ENCODE measurements around the gene BAIAP2L1.

The BAIAP2L1 gene

GRCh38 chr7:98374285-98374680, 26.6 kb downstream of the BAIAP2L1 start:
- Histone ChIP-seq H2BK15ac (ENCODE audit: low read length) (no peak overlapping the region), H4K8ac (ENCODE audit: low read depth, low read length) (no peak overlapping the region), H3K23ac (ENCODE audit: low read depth, low read length, poor library complexity) (no peak overlapping the region), H3K27ac (replicated peaks; ENCODE audit: low read length) (no peak overlapping the region), H4K91ac (ENCODE audit: low read depth, low read length, poor library complexity) (no peak overlapping the region), H2BK120ac (ENCODE audit: low read depth, low read length) (no peak overlapping the region), H3K9me3 (replicated peaks in 1 of 2; ENCODE audit: control insufficient read depth in 2 of 2, insufficient read depth in 1 of 2, low read depth in 1 of 2, low read length in 2 of 2) (peaks cover 0 to 2% of the 10 kb centered on the region in 2 donors), H3K36me3 (replicated peaks in 1 of 2; ENCODE audit: control insufficient read depth in 2 of 2, insufficient read depth in 2 of 2, low read length in 2 of 2) (peaks cover 0 to 2% of the 10 kb centered on the region in 2 donors), H3K4me3 (ENCODE audit: low read length in 2 of 2) (no peak overlapping the region), H3K14ac (ENCODE audit: low read length) (no peak overlapping the region), H2AK5ac (ENCODE audit: low read depth, low read length) (no peak overlapping the region), H2BK5ac (ENCODE audit: low read length) (no peak overlapping the region), H3K4me2 (ENCODE audit: insufficient read depth, low read length, poor library complexity, severe bottlenecking) (no peak overlapping the region), H3K4ac (ENCODE audit: low read length) (no peak overlapping the region), H3K18ac (ENCODE audit: low read length) (no peak overlapping the region), H3K4me1 (ENCODE audit: control insufficient read depth in 2 of 2, insufficient read depth in 1 of 2, low read depth in 1 of 2, low read length in 2 of 2) (no peaks in the 10 kb centered on the region), H3K79me1 (ENCODE audit: low read depth, low read length) (peaks cover 2% of the 10 kb centered on the region), H2BK12ac (ENCODE audit: low read length) (no peak overlapping the region), H2AFZ (ENCODE audit: low read length) (no peak overlapping the region), H3K27me3 (ENCODE audit: control insufficient read depth in 3 of 3, insufficient read depth in 3 of 3, low read depth in 1 of 3, low read length in 3 of 3) (no peaks in the 10 kb centered on the region), H3K9ac (ENCODE audit: low read depth, low read length, poor library complexity) (no peak overlapping the region)
- no peak for DNase-seq (ENCODE audit: low spot score)
- no CpG with 5 or more reads among the region's 3 CpGs for WGBS, 2 donors (ENCODE audit: extremely low coverage in 2 of 2, insufficient read length in 2 of 2, insufficient replicate concordance in 1 of 2)

GRCh38 chr7:98372993-98373392, 27.9 kb downstream of the BAIAP2L1 start:
- Histone ChIP-seq H3K4ac (ENCODE audit: low read length) (no peak overlapping the region), H3K79me1 (ENCODE audit: low read depth, low read length) (peaks cover 2% of the 10 kb centered on the region), H2BK12ac (ENCODE audit: low read length) (no peak overlapping the region), H3K4me2 (ENCODE audit: insufficient read depth, low read length, poor library complexity, severe bottlenecking) (no peak overlapping the region), H3K9ac (ENCODE audit: low read depth, low read length, poor library complexity) (no peak overlapping the region), H2BK15ac (ENCODE audit: low read length) (no peak overlapping the region), H3K36me3 (replicated peaks in 1 of 2; ENCODE audit: control insufficient read depth in 2 of 2, insufficient read depth in 2 of 2, low read length in 2 of 2) (no peaks in the 10 kb centered on the region), H3K27me3 (ENCODE audit: control insufficient read depth in 3 of 3, insufficient read depth in 3 of 3, low read depth in 1 of 3, low read length in 3 of 3) (no peaks in the 10 kb centered on the region), H3K14ac (ENCODE audit: low read length) (no peak overlapping the region), H3K4me3 (ENCODE audit: low read length in 2 of 2) (no peak overlapping the region), H2AFZ (ENCODE audit: low read length) (no peak overlapping the region), H3K18ac (ENCODE audit: low read length) (no peak overlapping the region), H2BK5ac (ENCODE audit: low read length) (no peak overlapping the region), H4K91ac (ENCODE audit: low read depth, low read length, poor library complexity) (no peak overlapping the region), H3K23ac (ENCODE audit: low read depth, low read length, poor library complexity) (no peak overlapping the region), H4K8ac (ENCODE audit: low read depth, low read length) (no peak overlapping the region), H2BK120ac (ENCODE audit: low read depth, low read length) (no peak overlapping the region), H2AK5ac (ENCODE audit: low read depth, low read length) (no peak overlapping the region), H3K9me3 (replicated peaks in 1 of 2; ENCODE audit: control insufficient read depth in 2 of 2, insufficient read depth in 1 of 2, low read depth in 1 of 2, low read length in 2 of 2) (no peaks in the 10 kb centered on the region), H3K27ac (replicated peaks; ENCODE audit: low read length) (no peak overlapping the region), H3K4me1 (ENCODE audit: control insufficient read depth in 2 of 2, insufficient read depth in 1 of 2, low read depth in 1 of 2, low read length in 2 of 2) (no peaks in the 10 kb centered on the region)
- no CpG with 5 or more reads among the region's 3 CpGs for WGBS, 2 donors (ENCODE audit: extremely low coverage in 2 of 2, insufficient read length in 2 of 2, insufficient replicate concordance in 1 of 2)
- no peak for DNase-seq (ENCODE audit: low spot score)

- no peak overlapping the region for H2BK12ac ChIP-seq (ENCODE audit: low read length)
- no peak overlapping the region for H3K14ac ChIP-seq (ENCODE audit: low read length)
- H3K4ac ChIP-seq (ENCODE audit: low read length): no peak overlapping the region
- no peak overlapping the region for H3K4me3 ChIP-seq (ENCODE audit: low read length in 2 of 2)
- DNase-seq (ENCODE audit: low spot score): no peak
- H2AFZ ChIP-seq (ENCODE audit: low read length): no peak overlapping the region
- H4K91ac ChIP-seq (ENCODE audit: low read depth, low read length, poor library complexity): no peak overlapping the region
- no peak overlapping the region for H2AK5ac ChIP-seq (ENCODE audit: low read depth, low read length)
- no peak overlapping the region for H3K27ac ChIP-seq (replicated peaks; ENCODE audit: low read length)
- WGBS, 2 donors (ENCODE audit: extremely low coverage in 2 of 2, insufficient read length in 2 of 2, insufficient replicate concordance in 1 of 2): no CpG with 5 or more reads among the region's 7 CpGs
- H3K23ac ChIP-seq (ENCODE audit: low read depth, low read length, poor library complexity): no peak overlapping the region
- no peak overlapping the region for H2BK15ac ChIP-seq (ENCODE audit: low read length)
- no peaks in the 10 kb centered on the region for H3K79me1 ChIP-seq (ENCODE audit: low read depth, low read length)
- no peak overlapping the region for H3K9ac ChIP-seq (ENCODE audit: low read depth, low read length, poor library complexity)
- no peak overlapping the region for H3K18ac ChIP-seq (ENCODE audit: low read length)
- H3K36me3 ChIP-seq (replicated peaks in 1 of 2; ENCODE audit: control insufficient read depth in 2 of 2, insufficient read depth in 2 of 2, low read length in 2 of 2): no peaks in the 10 kb centered on the region
- no peaks in the 10 kb centered on the region for H3K4me1 ChIP-seq (ENCODE audit: control insufficient read depth in 2 of 2, insufficient read depth in 1 of 2, low read depth in 1 of 2, low read length in 2 of 2)
- no peaks in the 10 kb centered on the region for H3K27me3 ChIP-seq (ENCODE audit: control insufficient read depth in 3 of 3, insufficient read depth in 3 of 3, low read depth in 1 of 3, low read length in 3 of 3)
- H3K4me2 ChIP-seq (ENCODE audit: insufficient read depth, low read length, poor library complexity, severe bottlenecking): no peak overlapping the region
- H2BK5ac ChIP-seq (ENCODE audit: low read length): no peak overlapping the region
- no peaks in the 10 kb centered on the region for H3K9me3 ChIP-seq (replicated peaks in 1 of 2; ENCODE audit: control insufficient read depth in 2 of 2, insufficient read depth in 1 of 2, low read depth in 1 of 2, low read length in 2 of 2)
- no peak overlapping the region for H2BK120ac ChIP-seq (ENCODE audit: low read depth, low read length)
- no peak overlapping the region for H4K8ac ChIP-seq (ENCODE audit: low read depth, low read length)
Observed at GRCh38 chr7:98369726-98370125, 31.2 kb downstream of the BAIAP2L1 start.

- no peak for DNase-seq (ENCODE audit: low spot score)
- no peak overlapping the region for H3K14ac ChIP-seq (ENCODE audit: low read length)
- H2BK120ac ChIP-seq (ENCODE audit: low read depth, low read length): no peak overlapping the region
- H3K9me3 ChIP-seq (replicated peaks in 1 of 2; ENCODE audit: control insufficient read depth in 2 of 2, insufficient read depth in 1 of 2, low read depth in 1 of 2, low read length in 2 of 2): no peaks in the 10 kb centered on the region
- no peak overlapping the region for H3K9ac ChIP-seq (ENCODE audit: low read depth, low read length, poor library complexity)
- H3K4me2 ChIP-seq (ENCODE audit: insufficient read depth, low read length, poor library complexity, severe bottlenecking): no peak overlapping the region
- no peak overlapping the region for H3K4ac ChIP-seq (ENCODE audit: low read length)
- no peaks in the 10 kb centered on the region for H3K79me1 ChIP-seq (ENCODE audit: low read depth, low read length)
- no peak overlapping the region for H3K18ac ChIP-seq (ENCODE audit: low read length)
- H3K36me3 ChIP-seq (replicated peaks in 1 of 2; ENCODE audit: control insufficient read depth in 2 of 2, insufficient read depth in 2 of 2, low read length in 2 of 2): no peaks in the 10 kb centered on the region
- H2BK15ac ChIP-seq (ENCODE audit: low read length): no peak overlapping the region
- no peak overlapping the region for H2BK5ac ChIP-seq (ENCODE audit: low read length)
- no peaks in the 10 kb centered on the region for H3K4me1 ChIP-seq (ENCODE audit: control insufficient read depth in 2 of 2, insufficient read depth in 1 of 2, low read depth in 1 of 2, low read length in 2 of 2)
- H2BK12ac ChIP-seq (ENCODE audit: low read length): no peak overlapping the region
- H3K4me3 ChIP-seq (ENCODE audit: low read length in 2 of 2): no peak overlapping the region
- H3K27ac ChIP-seq (replicated peaks; ENCODE audit: low read length): no peak overlapping the region
- H4K91ac ChIP-seq (ENCODE audit: low read depth, low read length, poor library complexity): no peak overlapping the region
- no peak overlapping the region for H3K23ac ChIP-seq (ENCODE audit: low read depth, low read length, poor library complexity)
- H2AK5ac ChIP-seq (ENCODE audit: low read depth, low read length): no peak overlapping the region
- H4K8ac ChIP-seq (ENCODE audit: low read depth, low read length): no peak overlapping the region
- WGBS, 2 donors (ENCODE audit: extremely low coverage in 2 of 2, insufficient read length in 2 of 2, insufficient replicate concordance in 1 of 2): no CpG with 5 or more reads among the region's 8 CpGs
- no peak overlapping the region for H2AFZ ChIP-seq (ENCODE audit: low read length)
- H3K27me3 ChIP-seq (ENCODE audit: control insufficient read depth in 3 of 3, insufficient read depth in 3 of 3, low read depth in 1 of 3, low read length in 3 of 3): no peaks in the 10 kb centered on the region
Observed at GRCh38 chr7:98368716-98369115, 32.2 kb downstream of the BAIAP2L1 start.
